Activated T-cell treated with anti-CD3 and anti-CD28 coated beads, Interleukin-2, amount 50 U/mL, for 48 hours (primary cell): ENCODE measurements around the gene SOCS7.
A peak's percentile ranks its signal among the peaks of the same experiment; 100 is the strongest.

Experiments used
- DNase-seq, 2 experiments: peaks; one replicate each; pipeline ENCODE4 v3.0.0-alpha.2; 2020

SOCS7 gene, protein sequence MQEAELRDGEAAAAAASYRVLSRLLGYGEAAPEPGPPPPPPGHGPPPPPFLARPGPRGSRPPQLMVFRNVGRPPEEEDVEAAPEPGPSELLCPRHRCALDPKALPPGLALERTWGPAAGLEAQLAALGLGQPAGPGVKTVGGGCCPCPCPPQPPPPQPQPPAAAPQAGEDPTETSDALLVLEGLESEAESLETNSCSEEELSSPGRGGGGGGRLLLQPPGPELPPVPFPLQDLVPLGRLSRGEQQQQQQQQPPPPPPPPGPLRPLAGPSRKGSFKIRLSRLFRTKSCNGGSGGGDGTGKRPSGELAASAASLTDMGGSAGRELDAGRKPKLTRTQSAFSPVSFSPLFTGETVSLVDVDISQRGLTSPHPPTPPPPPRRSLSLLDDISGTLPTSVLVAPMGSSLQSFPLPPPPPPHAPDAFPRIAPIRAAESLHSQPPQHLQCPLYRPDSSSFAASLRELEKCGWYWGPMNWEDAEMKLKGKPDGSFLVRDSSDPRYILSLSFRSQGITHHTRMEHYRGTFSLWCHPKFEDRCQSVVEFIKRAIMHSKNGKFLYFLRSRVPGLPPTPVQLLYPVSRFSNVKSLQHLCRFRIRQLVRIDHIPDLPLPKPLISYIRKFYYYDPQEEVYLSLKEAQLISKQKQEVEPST

DNA sequence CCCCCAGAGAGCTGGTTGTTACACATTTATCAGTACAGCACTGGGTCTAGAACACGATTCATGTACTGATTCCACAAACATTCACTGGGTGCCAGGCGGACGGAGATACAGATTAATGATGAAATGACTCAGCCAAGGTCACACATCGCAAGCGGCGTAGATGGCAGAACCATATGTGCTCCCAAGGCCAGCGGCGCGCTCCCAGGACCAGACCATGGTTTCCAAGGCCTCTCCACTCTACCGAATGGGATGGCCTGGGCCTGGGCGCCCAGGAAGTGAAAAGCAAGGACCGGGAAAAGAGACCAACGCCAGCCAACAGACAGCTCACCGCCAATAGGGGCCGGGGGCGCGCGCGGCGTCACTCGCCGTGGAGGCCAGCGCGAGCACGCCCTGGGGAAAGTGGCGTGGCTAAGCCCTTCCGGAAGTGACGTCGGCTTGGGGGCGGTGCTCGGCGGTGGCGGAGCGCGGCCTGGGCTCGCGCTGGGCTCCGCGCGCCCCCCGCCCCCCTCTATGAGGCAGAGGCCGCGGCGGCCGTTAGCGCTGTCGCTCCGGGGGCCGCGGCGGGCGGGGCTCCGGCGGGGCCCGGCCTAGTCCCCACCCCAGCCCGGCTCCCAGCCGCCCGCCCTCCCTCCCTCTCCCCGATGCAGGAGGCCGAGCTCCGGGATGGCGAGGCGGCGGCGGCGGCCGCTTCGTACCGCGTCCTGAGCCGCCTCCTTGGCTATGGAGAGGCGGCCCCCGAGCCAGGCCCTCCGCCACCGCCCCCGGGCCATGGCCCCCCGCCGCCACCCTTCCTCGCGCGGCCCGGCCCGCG lies at the start of gene SOCS7:
TSS of gene SOCS7 (plus strand) at position 433 of the 811 bp plus-strand sequence. CDS start at position 642, 209 bp downstream.
- peak; percentile 93 to 95 for DNase-seq

DNA sequence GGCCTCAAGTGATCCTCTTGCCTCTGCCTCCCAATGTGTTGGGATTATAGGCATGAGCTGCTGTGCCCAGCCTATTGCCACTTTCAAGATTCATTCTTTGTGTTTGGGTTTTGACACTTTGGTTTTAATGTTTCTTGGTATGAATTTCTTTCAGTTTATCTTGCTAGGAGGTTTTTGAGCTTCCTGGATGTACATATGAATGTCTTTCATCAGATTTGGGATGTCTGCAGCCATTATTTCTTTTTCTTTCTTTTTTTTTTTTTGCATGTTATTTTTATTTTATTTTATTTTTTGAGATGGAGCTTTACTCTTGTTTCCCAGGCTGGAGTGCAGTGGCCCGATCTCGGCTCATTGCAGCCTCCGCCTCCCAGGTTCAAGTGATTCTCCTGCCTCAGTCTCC lies 36.1 kb upstream of the SOCS7 start:
- no peak for DNase-seq

DNA sequence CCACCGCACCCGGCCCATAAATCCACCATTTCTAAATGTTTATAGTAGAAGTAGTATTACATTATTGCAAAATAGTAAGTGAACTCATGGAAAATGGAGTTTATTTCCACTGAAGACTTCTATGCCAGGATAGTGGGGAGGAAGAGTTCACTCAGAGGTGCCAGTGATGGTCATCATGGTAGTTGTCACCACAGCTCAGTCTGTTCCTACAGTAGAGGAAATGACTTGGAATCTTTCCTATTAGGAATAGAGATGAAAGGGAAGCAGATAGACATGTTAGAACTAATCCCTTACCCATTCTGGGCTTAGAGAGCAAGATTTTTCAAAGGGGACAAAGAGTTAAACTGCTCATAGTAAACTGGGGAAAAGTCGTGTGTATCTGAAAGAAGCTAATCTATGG lies 34.6 kb upstream of the SOCS7 start:
- DNase-seq, result no peak

DNA sequence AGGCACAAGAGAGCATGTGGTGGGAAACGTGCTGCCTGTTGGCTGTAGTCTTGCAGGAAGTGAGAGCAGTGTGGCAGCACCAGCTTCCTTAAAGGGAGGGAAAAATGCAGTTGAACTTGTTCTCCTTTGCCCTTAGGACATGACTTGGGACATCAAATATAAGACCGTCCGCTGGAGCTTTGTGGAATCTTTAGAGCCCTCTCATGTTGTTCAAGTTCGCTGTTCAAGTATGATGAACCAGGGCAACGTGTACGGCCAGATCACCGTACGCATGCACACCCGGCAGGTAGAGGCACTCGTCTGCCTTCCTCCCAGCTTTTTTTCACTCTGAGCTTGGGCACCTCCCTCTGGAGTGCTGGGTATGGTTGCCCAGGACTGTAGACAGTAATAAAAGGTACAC lies 31.2 kb upstream of the SOCS7 start:
- DNase-seq, result no peak

DNA sequence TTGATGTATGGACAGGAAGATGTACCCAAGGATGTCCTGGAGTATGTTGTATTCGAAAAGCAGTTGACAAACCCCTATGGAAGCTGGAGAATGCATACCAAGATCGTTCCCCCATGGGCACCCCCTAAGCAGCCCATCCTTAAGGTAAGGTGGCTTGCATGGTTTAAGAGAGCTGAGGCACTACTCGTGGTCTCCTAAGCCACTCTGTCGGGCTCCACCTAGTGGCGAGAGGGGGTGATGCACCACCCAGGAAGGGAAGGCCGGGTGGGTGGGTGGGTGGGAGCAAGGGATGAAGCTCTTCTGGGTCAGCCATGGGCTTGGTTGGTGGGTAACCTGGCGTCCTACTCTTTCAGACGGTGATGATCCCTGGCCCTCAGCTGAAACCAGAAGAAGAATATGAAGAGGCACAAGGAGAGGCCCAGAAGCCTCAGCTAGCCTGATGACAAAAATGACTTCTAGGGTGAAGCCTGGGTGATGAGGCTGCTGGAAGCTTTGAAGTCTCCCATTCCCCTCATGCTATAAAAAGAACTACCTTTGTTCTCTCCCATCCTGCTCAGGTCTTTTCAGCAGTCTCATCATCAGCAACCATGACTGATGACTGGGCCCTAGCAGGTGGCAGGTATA lies 29.4 kb upstream of the SOCS7 start:
- DNase-seq, result peak; percentile 82 to 86

DNA sequence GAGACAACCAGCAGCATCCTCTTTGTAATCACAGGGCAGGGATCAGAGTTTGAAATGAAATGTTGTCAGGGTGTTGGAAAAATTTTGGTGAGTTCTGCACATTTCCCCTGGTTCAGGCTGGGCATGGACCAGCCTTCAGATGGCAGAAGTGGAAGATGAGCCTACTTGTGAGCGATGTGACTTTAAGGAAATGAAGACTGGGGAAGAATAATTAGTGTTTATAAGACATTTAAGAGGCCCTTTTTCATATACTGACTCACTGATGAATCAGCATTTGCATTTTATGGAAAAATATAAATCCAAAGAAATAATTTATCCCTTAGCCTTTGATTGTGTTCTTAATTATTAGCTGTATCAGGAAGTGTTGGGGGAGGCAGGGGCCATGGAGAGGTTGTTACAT lies 28.7 kb upstream of the SOCS7 start:
- DNase-seq, result no peak

DNA sequence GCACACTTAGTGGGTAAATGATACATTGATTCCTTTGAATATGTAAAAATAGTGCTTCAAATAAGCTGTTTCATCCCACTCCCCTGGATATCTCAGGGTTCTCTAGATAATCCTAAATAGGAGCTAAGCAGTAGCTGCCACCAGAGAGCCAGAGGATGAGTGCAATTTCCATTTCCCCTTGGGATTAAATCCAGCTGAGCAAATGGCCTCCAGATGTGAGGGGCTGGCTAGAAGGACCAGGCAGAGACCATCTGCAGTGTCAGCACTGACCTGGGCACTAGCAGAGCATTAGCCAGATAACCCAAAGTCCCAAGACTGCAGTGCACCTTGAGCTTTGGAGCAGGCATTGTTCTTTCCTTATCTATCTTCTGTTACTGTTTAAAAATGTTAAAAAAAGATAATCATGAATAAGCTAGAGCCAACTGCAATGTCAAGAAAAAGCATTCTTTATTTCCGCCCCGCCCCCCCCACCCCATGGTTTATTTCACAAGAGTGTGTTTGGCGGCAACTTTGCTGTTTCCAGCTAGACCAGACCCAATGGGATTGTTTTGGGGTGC lies 27.4 kb upstream of the SOCS7 start:
- DNase-seq, result no peak

DNA sequence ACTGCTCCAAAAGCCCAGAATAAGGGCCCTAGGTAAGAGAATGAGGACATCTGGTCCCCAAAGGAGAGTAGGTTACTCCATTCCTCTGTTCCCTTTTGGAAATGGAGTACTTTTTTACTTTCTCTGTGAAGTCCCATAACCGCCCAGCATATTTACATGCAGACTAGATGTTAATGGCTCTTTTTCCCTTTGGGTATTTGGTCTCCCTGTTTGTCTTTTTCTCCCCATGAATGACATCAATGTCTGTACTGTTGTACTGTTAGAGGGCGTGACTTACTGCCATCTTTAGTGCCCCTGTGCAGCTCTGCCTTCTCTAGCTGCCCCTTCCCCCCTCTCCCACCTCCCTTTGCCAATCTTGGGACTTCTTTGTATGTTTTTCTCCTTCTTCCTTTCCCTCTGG lies 26.9 kb upstream of the SOCS7 start:
- DNase-seq, result no peak

DNA sequence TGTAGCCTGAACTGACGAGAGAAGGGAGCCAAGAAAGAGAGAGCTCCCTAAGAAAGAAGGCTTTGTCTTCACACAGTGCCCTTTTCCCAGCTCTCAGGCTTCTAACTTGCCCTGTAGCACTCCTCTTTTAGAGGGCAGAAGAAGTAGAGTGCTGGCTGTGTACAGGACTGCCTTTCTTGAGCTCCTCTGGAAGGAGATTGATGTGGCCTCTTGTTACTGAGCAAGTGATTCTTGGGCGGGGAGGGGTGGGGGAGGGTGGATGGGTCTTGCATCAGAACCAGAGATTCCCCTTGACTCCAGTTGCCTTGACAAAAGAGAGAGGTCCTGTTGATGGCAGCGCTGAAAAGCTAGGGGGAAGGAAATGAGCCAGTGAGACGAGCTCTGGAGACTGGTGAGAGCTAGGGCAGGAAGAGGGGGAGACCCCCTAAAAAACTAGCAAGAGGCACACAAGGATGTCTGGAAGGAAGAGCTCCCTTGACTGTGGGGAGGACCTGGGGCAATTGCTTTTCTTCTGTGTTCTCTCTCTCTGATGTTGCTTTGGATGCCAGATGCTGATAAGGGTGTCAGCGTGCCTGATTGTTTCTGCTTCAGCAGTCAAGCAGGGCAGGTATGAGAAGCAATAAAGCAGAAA lies 26.3 kb upstream of the SOCS7 start:
- no peak for DNase-seq

DNA sequence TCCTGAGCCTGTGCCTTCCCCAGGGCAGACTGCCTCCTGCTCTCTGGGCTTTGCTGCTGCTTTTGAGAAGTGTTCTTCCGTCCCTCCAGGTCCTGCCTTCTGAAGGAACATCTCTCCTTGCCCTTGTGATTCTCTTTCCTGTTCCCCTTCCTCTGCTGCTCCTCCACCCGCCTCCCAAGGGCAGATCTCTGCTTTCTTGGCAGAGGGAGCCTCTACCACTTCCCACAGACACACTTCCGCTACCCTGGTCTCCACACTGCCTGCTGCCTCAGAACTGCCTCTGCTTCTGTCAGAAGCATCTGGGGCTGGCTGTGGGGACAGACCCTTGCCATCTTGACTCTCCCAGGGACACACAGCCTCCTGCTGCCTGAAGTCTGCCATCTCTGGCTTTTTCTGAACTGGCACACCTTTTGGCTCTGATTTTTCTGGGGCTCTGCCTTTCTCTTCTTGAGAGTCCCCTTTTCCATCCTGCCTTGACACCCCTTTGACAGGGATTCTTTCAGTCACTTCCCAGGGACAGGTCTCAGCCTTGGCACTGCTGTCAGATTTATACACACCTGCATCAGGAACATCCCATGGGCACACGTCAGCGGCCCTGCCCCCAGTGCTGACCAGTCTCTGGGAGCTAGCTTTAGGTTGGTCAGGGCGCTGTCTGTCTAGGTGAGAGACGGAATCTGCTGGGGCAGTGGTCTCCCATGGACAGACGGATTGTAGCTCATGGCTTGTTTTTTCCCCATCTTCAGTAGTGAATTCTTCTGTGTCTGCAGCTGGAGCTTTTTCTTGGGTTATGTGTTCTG lies 24.4 kb upstream of the SOCS7 start:
- DNase-seq, result no peak

DNA sequence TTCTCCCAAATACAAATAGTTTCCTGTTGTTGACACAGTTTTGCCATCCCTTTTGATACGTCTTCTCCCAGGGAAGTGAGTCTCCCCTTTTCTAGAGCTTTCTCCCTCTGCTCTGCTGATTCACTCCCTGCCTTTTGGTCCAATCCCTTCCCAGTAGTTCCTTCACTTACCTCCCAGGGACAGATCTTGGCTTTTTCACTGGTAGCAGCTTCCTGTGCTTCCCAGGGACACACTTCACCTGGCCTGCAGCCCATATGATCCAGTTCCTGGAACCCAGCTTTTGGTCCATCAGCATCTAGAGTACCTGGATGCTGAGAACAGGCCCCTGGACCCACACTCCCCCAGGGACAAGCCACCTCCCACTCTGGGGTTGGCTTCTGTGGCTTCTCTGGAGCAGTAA lies 23.7 kb upstream of the SOCS7 start:
- DNase-seq, result no peak

DNA sequence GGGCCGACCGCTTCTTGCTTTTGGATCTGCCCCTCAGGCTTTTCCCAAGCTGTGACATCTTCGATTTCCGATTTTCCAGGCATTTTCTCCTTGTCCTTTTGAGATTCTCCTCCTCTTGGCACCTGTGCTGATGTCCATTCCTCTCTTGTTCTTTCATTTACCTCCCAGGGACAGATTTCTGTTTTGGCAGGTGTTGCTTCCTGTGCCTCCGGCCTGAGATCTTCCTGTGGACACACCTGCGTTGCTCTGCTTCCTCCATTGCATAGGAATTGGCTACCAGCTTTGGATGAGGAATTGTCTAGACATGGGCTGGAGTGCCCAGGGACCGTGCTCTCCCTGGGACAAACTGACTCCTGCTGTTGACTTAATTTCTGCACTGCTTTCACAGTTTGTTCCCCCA lies 23.0 kb upstream of the SOCS7 start:
- DNase-seq, result no peak

DNA sequence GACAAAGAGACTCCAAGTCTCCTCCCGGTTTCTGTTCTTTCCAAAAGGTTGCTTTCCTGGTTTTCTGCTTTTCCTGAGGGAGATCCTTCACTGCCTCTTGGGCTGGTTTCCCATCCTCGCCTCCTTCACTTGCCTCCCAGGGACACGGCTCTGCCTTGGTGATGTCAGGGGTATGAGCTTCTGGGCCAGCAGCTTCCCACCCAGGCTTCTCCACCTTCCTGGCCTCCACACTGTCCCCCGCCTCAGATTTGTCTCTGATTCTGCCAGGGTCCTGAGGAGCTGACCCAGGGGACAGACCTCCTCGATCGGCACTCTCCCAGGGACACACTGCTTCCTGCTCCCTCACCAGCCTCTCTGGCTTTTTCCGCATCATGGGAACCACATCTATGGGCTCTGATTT lies 22.4 kb upstream of the SOCS7 start:
- no peak for DNase-seq

DNA sequence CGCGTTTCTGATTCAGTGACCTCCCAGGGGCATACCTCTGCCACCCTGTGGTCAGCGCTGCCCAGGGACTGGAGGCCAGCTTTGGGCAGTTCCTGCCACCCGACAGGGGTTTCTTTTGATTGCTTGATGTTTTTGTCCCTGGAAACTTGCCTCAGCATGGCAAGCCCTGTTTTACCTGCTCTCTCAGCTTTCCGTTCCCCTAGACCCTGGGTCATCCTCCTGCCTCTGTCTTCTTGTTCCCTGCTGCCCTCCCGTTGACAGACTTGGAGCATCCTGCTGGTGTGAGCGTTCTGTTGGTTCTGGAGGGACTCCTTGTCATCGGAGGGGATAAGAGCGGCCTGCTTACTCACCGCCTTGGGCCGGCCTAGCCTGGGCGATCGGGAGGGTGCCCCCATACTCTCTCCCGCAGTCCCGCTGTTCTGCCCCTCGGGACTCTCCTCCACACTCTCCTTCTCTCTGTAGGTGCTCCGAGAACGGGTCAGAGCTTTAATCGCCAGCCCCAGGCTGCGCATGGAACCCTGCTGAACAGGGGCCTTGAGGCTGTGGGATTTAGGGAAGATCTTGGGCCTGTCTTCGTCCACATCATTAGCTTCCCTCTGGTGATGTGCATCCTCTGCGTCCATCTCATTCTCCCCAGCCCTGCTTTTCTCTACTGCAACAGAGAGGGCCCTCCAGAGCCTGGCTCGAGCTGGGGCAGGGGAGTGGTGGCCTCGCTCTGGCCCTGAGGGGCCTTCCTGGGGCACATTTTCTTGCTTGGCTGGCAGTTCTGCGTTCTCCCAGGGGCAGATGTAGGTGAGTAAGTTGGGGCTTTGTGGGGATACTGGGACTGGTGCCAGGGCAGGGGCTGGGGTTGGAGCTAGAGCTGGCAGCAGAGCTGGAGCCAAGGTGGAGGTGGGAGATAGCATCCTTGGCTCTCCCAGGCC lies 21.6 kb upstream of the SOCS7 start:
- DNase-seq, result no peak

DNA sequence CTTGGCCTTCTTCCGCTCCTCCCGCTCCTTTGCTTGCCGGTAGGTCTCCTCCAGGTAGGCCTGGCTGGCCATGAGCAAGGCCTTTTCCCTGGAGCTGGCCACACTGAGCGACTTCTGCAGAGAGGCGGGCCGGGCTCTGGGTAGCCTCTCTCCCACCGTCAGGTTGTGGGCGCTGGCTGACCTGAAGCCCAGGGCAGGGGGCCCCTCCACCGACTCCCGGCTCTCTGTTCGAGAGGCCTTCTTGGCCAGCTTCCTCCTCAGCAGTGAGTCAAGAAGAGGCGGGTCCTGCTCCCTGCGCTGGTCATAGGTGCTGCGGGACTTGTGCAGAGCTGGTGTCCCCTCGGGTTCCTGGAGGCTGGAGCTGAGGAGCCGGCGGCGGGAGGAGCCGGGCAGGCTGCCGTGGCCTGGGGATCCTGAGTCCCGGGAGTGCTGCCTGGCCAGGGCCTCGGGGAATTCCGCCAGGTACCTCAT lies 20.7 kb upstream of the SOCS7 start:
- DNase-seq, result no peak

DNA sequence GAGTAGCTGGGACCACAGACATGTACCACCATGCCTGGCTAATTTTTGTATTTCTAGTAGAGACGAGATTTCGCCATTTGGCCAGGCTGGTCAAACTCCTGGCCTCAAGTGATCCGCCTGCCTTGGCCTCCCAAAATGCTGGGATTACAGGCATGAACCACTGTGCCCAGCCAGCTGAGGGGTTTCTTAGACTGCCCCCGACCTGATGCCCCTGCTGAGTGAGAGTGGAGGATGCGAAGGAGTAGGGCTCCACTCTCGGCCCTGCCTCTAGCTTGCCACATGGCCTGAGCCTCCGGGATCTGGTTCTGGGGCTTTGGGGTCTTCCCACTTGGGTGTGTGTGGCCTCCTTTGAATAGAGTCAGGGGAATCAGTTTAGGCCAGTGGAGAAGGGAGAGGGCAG lies 18.9 kb upstream of the SOCS7 start:
- no peak for DNase-seq

DNA sequence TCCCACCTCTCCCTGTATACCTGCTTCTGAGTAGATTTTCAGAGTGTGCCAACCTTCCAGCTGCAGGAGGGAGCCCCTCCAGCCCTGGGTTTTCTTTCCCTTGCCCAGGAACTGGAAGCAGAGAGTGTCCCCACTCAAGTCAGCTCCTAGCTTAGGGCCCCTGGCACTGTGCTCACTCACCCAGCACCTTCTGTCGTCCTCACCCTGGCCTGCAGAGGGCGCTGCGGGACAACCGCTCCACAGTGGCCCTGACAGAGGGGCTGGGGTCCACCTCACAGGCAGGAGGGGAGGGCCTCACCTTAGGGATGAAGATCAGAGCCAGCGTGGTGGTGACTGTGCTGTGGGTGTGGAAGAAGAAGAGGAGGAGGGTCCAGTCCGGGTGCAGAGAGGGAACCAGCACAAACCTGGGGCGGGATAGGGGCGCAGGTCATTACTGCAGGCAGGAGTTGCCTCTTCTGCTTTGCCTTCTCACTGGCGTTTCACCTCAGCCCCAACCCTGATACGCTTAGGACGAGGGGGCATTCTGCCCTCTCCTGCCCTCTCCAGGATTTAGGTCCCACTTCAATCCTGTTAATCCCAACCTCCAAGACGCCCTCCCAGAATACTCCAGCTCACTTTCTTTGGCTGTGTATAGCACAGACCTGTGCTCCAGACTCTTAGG lies 17.9 kb upstream of the SOCS7 start:
- peak; percentile 75 to 79 for DNase-seq

DNA sequence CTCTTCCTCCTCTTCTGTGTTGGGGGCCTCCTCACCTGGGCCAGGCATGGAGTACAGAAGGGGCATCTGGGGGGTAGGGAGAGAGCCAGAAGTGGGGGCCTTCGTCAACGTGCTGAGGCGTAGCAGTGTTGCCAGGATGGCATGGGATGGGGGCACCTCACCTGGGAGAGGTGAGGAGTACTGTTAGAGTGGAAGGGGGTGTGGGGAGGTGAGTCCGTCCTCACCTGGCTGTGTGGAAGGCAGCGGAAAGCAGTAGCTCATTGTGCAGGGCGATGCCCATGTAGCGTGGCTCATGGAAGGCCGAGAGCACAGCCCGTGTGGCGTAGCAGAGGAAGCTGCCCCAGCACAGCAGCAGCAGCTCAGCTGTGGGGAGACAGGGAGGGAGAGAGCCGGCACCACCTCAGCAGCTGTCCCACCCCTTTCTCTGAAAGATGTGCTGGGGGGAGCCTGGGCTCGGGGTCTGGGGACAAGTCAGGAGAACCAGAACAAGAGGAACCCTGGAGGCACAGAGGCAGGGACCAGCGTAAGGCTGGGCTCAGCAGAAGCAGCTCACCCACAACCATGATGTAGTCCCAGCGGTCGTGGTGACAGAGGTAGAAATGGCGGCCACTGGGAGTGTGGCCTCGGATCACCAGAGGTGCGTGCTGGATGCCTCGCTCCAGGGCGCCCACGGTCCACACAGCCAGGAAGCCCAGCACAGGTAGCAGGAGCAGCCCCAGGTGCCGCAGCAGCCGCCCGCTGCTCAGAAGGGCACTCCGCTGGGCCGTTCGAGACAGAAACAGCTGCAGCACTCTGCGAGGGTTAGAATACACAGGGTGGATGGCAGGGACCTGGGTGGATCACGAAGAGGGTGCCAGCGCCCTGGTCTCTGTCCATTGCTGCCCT lies 16.9 kb upstream of the SOCS7 start:
- no peak for DNase-seq

DNA sequence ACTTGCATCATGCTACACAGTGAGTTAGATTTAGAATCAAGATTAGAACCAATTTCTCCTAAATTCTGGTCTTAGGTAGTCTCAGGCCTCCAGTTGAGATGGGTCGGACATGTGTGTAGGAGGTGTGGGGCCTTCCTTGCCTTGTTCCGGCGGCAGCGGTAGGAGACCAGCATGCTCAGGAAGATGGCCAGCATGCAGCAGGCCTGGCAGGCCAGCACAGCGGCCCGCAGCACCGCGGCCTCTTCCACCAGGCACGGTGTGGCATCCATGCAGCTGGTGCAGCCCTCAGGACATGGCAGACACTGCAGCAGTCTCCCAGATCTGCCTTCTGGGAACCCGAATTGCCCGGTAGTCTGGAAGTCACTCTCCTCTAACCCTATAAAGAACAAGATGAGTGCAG lies 14.8 kb upstream of the SOCS7 start:
- no peak for DNase-seq
